ENCODE measurements around the gene ICE1. TPM values are rescaled to one million over a fixed set of nuclear protein-coding genes. Genes with fewer than 3 reads are reported as not detected.

ICE1 gene
- total RNA-seq, 4 donors from 2014 or later: 19.8 to 51.9 (median 25.9) TPM

- in situ Hi-C loops (cut with MboI; ENCODE audit: low pct_ligation_motif_present in 1 of 4, low pct_unique_long_range_greater_than_20kb in 1 of 4, low sequenced_read_pairs in 3 of 4) (loop anchor here in 2 of 4 donors (25.0 kb wide), 2 partner anchors 1106 to 1281 kb away; no protein-coding TSS in a partner anchor), intact Hi-C loops (cut with DNase I; ENCODE audit: low total_unique reads) (no loop called here)
- DNase-seq: no peak
- peaks cover 0 to 23% (median 4%) of the 10 kb centered on the region in 4 donors for H3K36me3 ChIP-seq
- 62 to 64% methylated on average over 3 of the region's 3 CpGs for WGBS, 2 donors (ENCODE audit: low coverage in 1 of 2)
- no peak for TF ChIP-seq POLR2A (IDR thresholded peaks at IDR 0.05)
- no peak for TF ChIP-seq CTCF (IDR thresholded peaks at IDR 0.05)
- no peak for TF ChIP-seq POLR2AphosphoS5 (IDR thresholded peaks at IDR 0.05)
- H3K4me3 ChIP-seq: no peak overlapping the region
- H3K27me3 ChIP-seq: no peaks in the 10 kb centered on the region
- H3K27ac ChIP-seq: no peak overlapping the region
- no peaks in the 10 kb centered on the region for H3K9me3 ChIP-seq
- H3K4me1 ChIP-seq: no peaks in the 10 kb centered on the region
These were observed 58.7 kb downstream of the ICE1 start for GRCh38 chr5:5481206-5481605.

GRCh38 chr5:5481633-5482032 lies 59.2 kb downstream of the ICE1 start:
- H3K9me3 ChIP-seq: no peaks in the 10 kb centered on the region
- TF ChIP-seq POLR2A (IDR thresholded peaks at IDR 0.05): no peak
- no peak for TF ChIP-seq CTCF (IDR thresholded peaks at IDR 0.05)
- TF ChIP-seq POLR2AphosphoS5 (IDR thresholded peaks at IDR 0.05): no peak
- TF ChIP-seq EP300 (IDR thresholded peaks at IDR 0.05; ENCODE audit: low read depth): no peak
- H3K4me3 ChIP-seq: no peak overlapping the region
- in situ Hi-C loops (cut with MboI; ENCODE audit: low pct_ligation_motif_present in 1 of 4, low pct_unique_long_range_greater_than_20kb in 1 of 4, low sequenced_read_pairs in 3 of 4) (loop anchor here in 2 of 4 donors (25.0 kb wide), 2 partner anchors 1106 to 1281 kb away; no protein-coding TSS in a partner anchor), intact Hi-C loops (cut with DNase I; ENCODE audit: low total_unique reads) (no loop called here)
- no peak for DNase-seq
- WGBS, 2 donors (ENCODE audit: low coverage in 1 of 2): 91 to 94% methylated on average over 4 of the region's 4 CpGs
- H3K36me3 ChIP-seq: peaks cover 0 to 20% (median 2%) of the 10 kb centered on the region in 4 donors
- H3K27ac ChIP-seq: no peak overlapping the region
- no peaks in the 10 kb centered on the region for H3K27me3 ChIP-seq
- no peaks in the 10 kb centered on the region for H3K4me1 ChIP-seq

GRCh38 chr5:5483350-5483749 lies 60.9 kb downstream of the ICE1 start:
- H3K36me3 ChIP-seq: peaks cover 0 to 7% (median 0%) of the 10 kb centered on the region in 4 donors
- DNase-seq: no peak
- in situ Hi-C loops (cut with MboI; ENCODE audit: low pct_ligation_motif_present in 1 of 4, low pct_unique_long_range_greater_than_20kb in 1 of 4, low sequenced_read_pairs in 3 of 4) (loop anchor here in 2 of 4 donors (25.0 kb wide), 2 partner anchors 1104 to 1279 kb away; no protein-coding TSS in a partner anchor), intact Hi-C loops (cut with DNase I; ENCODE audit: low total_unique reads) (no loop called here)
- no peaks in the 10 kb centered on the region for H3K4me1 ChIP-seq
- no peaks in the 10 kb centered on the region for H3K9me3 ChIP-seq
- WGBS, 2 donors (ENCODE audit: low coverage in 1 of 2): 94% methylated on average over 2 of the region's 2 CpGs; no CpG with 5 or more reads in 1 of the 2 donors
- TF ChIP-seq EP300 (IDR thresholded peaks at IDR 0.05; ENCODE audit: low read depth): no peak
- TF ChIP-seq POLR2AphosphoS5 (IDR thresholded peaks at IDR 0.05): no peak
- H3K27me3 ChIP-seq: no peaks in the 10 kb centered on the region
- H3K27ac ChIP-seq: no peak overlapping the region
- no peak overlapping the region for H3K4me3 ChIP-seq

GRCh38 chr5:5483880-5484598 lies 61.6 kb downstream of the ICE1 start:
- peaks cover 0 to 3% (median 0%) of the 10 kb centered on the region in 4 donors for H3K36me3 ChIP-seq
- TF ChIP-seq POLR2A (IDR thresholded peaks at IDR 0.05): no peak
- TF ChIP-seq EP300 (IDR thresholded peaks at IDR 0.05; ENCODE audit: low read depth): no peak
- no peak for TF ChIP-seq POLR2AphosphoS5 (IDR thresholded peaks at IDR 0.05)
- no peak for TF ChIP-seq CTCF (IDR thresholded peaks at IDR 0.05)
- no peaks in the 10 kb centered on the region for H3K9me3 ChIP-seq
- H3K27me3 ChIP-seq: no peaks in the 10 kb centered on the region
- intact Hi-C loops (cut with DNase I; ENCODE audit: low total_unique reads): no loop called here
- no peak overlapping the region for H3K27ac ChIP-seq
- H3K4me1 ChIP-seq: no peaks in the 10 kb centered on the region
- H3K4me3 ChIP-seq: no peak overlapping the region
- no peak for DNase-seq
- in situ Hi-C loops (cut with MboI; ENCODE audit: low pct_ligation_motif_present in 1 of 4, low pct_unique_long_range_greater_than_20kb in 1 of 4, low sequenced_read_pairs in 3 of 4): loop anchor here in 2 of 4 donors (25.0 kb wide), 2 partner anchors 1103 to 1278 kb away; no protein-coding TSS in a partner anchor
- 78 to 88% methylated on average over 5 of the region's 5 CpGs for WGBS, 2 donors (ENCODE audit: low coverage in 1 of 2)

Measured in transverse colon (tissue), 4 donors.